SJCRH30 (cell line): ENCODE results near the gene ARHGEF12. TPM values are rescaled to one million over a fixed set of nuclear protein-coding genes. Genes with fewer than 3 reads are reported as not detected.

ENCODE experiments used
- DNase-seq, 2 experiments: peaks; one replicate each; pipeline ENCODE4 v3.0.0-alpha.2; 2015 to 2020
- H3K27ac ChIP-seq: fragments of 250-450 bp; sonication (Bioruptor Pico); 2 replicates; pipeline ENCODE4 v1.5.1; 2020; ENCODE audit warnings: mild to moderate bottlenecking, moderate library complexity
- H3K27me3 ChIP-seq: fragments of 250-450 bp; sonication (Bioruptor Pico); 2 replicates; pipeline ENCODE4 v1.5.1; 2020; ENCODE audit warnings: mild to moderate bottlenecking, moderate library complexity
- H3K36me3 ChIP-seq: fragments of 250-450 bp; sonication (Bioruptor Pico); 2 replicates; pipeline ENCODE4 v1.5.1; 2020; ENCODE audit warnings: mild to moderate bottlenecking, moderate library complexity
- H3K4me1 ChIP-seq: fragments of 250-450 bp; sonication (Bioruptor Pico); 2 replicates; pipeline ENCODE4 v1.5.1; 2020; ENCODE audit warnings: mild to moderate bottlenecking, moderate library complexity
- H3K4me3 ChIP-seq: fragments of 250-450 bp; sonication (Bioruptor Pico); 2 replicates; pipeline ENCODE4 v1.5.1; 2020; ENCODE audit warnings: mild to moderate bottlenecking, moderate library complexity
- H3K9me3 ChIP-seq: fragments of 250-450 bp; sonication (Bioruptor Pico); replicated peaks from 2 replicates; pipeline ENCODE4 v1.5.1; 2020; ENCODE audit warnings: mild to moderate bottlenecking, moderate library complexity
- total RNA-seq: library from RNA; depleted of rRNA; stranded (reverse); fragments of >200 nt; shearing (Covaris generic); gene quantifications from 2 replicates; pipeline ENCODE4 v1.2.3, GENCODE V29; 2014

Gene ARHGEF12
- total RNA-seq, 1 experiment from 2014 or later = 36.2 TPM

DNA sequence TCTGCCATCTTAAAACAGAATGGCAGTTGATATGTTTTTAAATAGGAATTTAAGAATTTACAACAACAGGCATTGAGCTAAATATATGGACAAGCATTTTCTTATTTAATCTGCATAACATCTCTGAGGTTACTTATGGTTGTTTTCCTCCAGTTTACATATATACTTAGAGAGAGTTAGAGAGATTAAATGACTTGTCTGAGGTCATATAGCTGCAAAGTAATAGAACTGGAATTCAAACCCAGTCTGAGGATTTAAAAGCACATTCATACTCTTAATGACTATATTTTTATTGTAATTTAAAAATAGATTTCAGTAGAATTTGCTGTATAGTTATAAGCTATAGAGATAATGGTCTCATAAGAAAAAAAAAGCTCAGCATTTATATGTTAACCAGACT is 93.9 kb downstream of the ARHGEF12 start:
- H3K4me3 ChIP-seq = no peak overlapping the region
- H3K27me3 ChIP-seq = no peaks in the 10 kb centered on the region
- no peaks in the 10 kb centered on the region for H3K9me3 ChIP-seq
- H3K4me1 ChIP-seq = peaks cover 10% of the 10 kb centered on the region
- H3K36me3 ChIP-seq = peaks cover 5% of the 10 kb centered on the region; the same call in 1 of the 2 replicates
- DNase-seq = no peak
- H3K27ac ChIP-seq = no peak overlapping the region

DNA sequence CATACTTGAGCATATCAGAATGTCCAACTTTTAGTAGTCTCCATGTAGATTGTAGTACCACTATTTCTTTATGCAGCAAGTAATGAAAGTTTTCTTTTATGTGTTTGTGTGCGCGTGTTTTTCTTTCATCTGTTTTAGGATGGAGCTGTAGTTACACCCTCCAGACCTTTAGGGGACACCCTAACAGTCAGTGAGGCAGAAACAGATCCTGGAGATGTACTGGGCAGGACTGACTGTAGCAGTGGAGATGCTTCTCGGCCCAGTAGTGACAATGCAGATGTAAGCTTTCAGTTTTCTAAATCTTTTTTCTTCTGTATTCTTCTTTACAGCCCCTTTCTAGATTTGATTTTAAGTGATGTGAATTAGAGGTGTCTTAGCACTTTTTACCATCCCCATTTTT is 95.4 kb downstream of the ARHGEF12 start:
- H3K36me3 ChIP-seq = peaks cover 5% of the 10 kb centered on the region; the same call in 1 of the 2 replicates
- peak overlapping the region; percentile 21 for H3K4me3 ChIP-seq
- peaks cover 10% of the 10 kb centered on the region for H3K4me1 ChIP-seq
- H3K9me3 ChIP-seq = no peaks in the 10 kb centered on the region
- H3K27me3 ChIP-seq = no peaks in the 10 kb centered on the region
- H3K27ac ChIP-seq = peak overlapping the region; percentile 74
- DNase-seq = peak; percentile 51 to 58

DNA sequence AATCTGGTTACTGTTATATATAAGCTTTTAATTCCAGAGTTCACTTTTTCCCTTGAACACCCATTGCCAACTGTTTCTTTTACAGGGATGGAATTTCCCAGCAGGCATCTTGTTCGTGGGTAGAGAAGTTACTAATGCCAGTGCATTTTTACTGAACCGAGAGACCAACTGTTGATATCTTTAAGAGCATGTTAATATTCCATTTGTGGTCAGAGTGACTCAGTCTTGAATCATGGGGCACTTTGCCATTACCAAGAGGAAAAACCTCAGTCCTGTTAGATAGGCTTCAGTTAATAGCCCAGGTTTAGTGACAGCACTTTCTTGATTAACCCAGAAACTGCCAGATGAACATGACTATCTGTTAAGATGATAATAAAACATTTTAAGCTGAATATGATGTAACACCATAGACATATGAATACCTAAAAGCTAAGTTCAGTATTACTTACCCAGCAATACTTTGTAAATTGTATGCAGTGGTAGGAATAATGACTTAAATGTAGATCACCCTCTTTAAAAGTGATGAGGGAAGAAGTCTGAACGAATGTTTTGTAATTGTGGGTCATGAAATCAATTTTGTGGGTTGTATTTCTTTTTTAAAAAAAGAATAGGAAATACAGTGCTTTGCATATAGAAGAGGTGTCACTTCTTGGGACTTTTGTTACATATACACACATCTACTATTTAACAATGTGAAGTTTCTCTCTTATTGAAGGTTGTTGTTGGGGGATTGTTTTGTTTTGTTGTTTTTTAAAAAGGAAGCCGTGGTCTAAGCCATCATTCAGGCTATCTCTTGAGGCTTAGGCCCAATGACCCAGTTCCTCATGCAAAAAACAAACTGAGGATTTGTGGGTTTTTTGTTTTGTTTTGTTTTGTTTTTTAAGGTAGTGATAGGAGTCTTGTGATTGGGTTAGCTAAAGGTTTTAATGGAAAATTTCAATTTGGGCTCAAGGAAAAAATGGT is 96.1 kb downstream of the ARHGEF12 start:
- peak overlapping the region; percentile 21 for H3K4me3 ChIP-seq
- H3K9me3 ChIP-seq = no peaks in the 10 kb centered on the region
- peak; percentile 58 to 84 for DNase-seq
- H3K36me3 ChIP-seq = peaks cover 5% of the 10 kb centered on the region; the same call in 1 of the 2 replicates
- peak overlapping the region; percentile 74 for H3K27ac ChIP-seq
- peaks cover 10% of the 10 kb centered on the region for H3K4me1 ChIP-seq
- H3K27me3 ChIP-seq = no peaks in the 10 kb centered on the region

DNA sequence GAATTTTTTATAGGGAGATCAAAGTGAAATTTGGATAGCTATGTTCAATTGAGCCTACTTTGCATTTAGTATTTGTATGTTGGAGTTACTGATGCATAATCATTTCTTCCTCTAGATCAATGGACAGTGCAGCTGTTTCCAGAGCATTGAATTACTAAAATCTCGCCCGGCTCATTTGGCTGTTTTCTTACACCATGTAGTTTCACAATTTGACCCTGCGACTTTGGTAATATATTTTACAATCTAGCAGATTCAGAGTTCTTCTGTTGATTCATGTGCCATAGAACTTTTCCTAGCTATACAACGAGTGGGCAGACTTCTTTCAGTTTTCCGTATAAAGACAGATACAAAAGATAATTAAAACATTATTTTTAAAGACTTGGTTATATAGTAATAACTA is 105.4 kb downstream of the ARHGEF12 start:
- Histone ChIP-seq H3K4me1 (no peaks in the 10 kb centered on the region), H3K9me3 (no peaks in the 10 kb centered on the region), H3K27me3 (no peaks in the 10 kb centered on the region), H3K36me3 (peaks cover 6% of the 10 kb centered on the region; the same call in 1 of the 2 replicates), H3K4me3 (no peak overlapping the region), H3K27ac (no peak overlapping the region)
- DNase-seq = no peak

DNA sequence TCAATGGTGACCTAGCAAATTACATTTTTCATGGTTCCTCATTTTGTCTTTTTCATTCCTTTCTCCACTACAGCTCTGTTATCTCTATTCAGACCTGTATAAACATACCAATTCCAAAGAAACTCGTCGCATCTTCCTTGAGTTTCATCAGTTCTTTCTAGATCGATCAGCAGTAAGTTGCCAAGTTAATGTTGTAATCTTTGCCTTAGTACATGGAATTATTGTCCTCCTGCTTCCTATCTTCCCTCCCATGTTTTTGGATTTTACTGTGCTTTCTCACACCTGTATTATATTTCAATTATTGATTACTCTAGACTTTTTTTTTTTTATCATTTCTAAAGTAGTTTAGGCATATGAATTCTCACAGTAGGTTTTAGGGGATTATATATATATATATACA is 105.8 kb downstream of the ARHGEF12 start:
- peaks cover 6% of the 10 kb centered on the region; the same call in 1 of the 2 replicates for H3K36me3 ChIP-seq
- H3K9me3 ChIP-seq = no peaks in the 10 kb centered on the region

DNA sequence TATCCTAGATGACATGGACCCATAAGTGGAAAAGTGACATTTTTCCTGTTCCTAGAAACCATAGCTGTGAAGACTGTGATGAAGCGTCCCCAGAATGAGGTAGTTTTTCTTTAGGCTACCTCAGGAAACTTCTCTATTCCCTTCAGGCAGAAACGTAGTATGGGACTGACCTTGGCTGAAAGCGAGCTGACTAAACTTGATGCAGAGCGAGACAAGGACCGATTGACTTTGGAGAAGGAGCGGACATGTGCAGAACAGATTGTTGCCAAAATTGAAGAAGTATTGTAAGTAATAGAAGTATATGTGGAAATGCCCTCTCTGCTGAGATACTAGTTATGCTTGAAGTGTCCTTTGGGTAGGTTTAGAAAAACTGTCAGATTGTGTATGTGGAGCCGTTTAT is 110.6 kb downstream of the ARHGEF12 start:
- H3K4me3 ChIP-seq = no peak overlapping the region
- H3K4me1 ChIP-seq = no peaks in the 10 kb centered on the region
- H3K27me3 ChIP-seq = no peaks in the 10 kb centered on the region
- H3K9me3 ChIP-seq = no peaks in the 10 kb centered on the region
- no peak overlapping the region for H3K27ac ChIP-seq
- peaks cover 16% of the 10 kb centered on the region for H3K36me3 ChIP-seq
- DNase-seq = no peak

More for the DNA sequence above, 105.8 kb downstream of the ARHGEF12 start:
- Histone ChIP-seq H3K4me1 (no peaks in the 10 kb centered on the region), H3K27ac (no peak overlapping the region), H3K4me3 (no peak overlapping the region), H3K27me3 (no peaks in the 10 kb centered on the region)
- no peak for DNase-seq

DNA sequence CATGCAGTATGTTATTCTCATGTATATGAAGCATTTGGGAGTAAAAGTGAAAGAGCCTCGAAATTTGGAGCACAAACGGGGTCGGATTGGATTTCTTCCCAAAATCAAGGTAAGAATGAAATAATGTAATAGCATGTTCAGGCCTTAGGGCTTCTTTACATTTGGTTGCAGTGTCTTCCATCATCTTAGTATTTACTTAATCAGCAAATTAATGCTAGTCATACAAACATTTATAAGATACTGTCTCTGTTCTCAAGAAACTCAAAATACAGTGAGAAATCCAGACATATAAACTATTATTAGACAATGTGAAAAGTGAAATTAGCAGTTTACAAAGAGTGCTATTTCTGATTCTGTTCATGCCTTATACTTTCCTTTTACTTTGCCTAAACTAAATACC is 112.0 kb downstream of the ARHGEF12 start:
- Histone ChIP-seq H3K9me3 (no peaks in the 10 kb centered on the region), H3K4me3 (no peak overlapping the region), H3K36me3 (peaks cover 24% of the 10 kb centered on the region), H3K27me3 (no peaks in the 10 kb centered on the region), H3K27ac (no peak overlapping the region), H3K4me1 (no peaks in the 10 kb centered on the region)
- DNase-seq = no peak

DNA sequence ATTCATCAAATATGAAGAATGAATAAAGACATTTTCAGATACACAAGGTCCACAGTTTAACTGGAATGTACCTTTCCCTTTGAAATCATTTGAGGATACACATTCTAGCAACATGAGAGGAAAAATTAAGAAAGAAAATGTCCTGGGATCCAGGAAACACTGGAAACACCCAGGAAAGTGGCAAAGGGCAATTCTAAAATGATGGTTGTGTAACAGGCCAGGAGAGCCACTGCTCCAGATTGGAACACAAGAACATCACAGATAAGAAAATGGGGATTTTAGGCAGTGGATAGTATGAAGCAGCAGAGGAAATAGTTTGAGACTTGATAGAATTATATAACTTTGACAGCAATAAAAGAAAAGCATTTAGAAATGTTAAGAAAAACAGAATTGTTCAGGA is 119.3 kb downstream of the ARHGEF12 start:
- peaks cover 36% of the 10 kb centered on the region for H3K36me3 ChIP-seq
- H3K27ac ChIP-seq = no peak overlapping the region
- no peaks in the 10 kb centered on the region for H3K27me3 ChIP-seq
- H3K4me1 ChIP-seq = no peaks in the 10 kb centered on the region
- DNase-seq = no peak
- no peak overlapping the region for H3K4me3 ChIP-seq
- no peaks in the 10 kb centered on the region for H3K9me3 ChIP-seq

DNA sequence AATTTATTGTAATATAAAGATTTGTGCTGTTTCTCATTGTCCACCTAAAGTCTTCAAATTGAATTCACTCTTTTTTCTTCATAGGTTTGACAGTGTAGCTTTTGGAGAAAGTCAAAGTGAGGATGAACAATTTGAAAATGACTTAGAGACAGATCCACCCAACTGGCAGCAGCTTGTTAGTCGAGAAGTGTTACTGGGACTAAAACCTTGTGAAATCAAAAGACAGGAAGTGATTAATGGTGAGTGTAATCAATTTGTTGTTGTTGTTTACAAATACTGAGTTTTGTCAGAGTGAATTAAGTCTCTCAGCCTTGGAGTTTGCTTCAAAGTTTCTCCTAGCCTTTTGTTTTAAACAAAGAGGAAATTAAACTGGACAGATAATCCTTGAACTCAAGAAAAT is 121.8 kb downstream of the ARHGEF12 start:
- Histone ChIP-seq H3K36me3 (peaks cover 34% of the 10 kb centered on the region), H3K4me3 (no peak overlapping the region), H3K27me3 (no peaks in the 10 kb centered on the region), H3K4me1 (no peaks in the 10 kb centered on the region), H3K9me3 (no peaks in the 10 kb centered on the region), H3K27ac (no peak overlapping the region)
- no peak for DNase-seq

DNA sequence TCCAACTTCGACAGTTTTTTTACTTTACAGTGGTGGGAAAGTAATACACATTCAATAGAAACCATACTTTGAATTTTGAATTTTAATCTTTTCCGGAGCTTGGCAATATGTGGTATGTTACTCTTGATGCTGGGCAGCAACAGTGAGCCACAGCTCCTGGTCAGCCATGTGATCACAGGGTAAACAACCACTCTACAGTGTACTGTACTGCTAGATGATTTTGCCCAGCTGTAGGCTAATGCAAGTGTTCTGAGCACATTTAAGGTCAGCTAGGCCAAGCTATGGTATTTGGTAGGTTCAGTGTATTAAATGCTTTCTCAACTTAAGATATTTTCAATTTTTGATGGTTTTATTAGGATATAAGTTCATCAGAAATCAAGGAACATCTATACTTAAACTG is 126.6 kb downstream of the ARHGEF12 start:
- no peaks in the 10 kb centered on the region for H3K9me3 ChIP-seq
- no peaks in the 10 kb centered on the region for H3K27me3 ChIP-seq
- no peaks in the 10 kb centered on the region for H3K4me1 ChIP-seq
- H3K4me3 ChIP-seq = no peak overlapping the region
- no peak overlapping the region for H3K27ac ChIP-seq
- peaks cover 19% of the 10 kb centered on the region for H3K36me3 ChIP-seq
- no peak for DNase-seq

DNA sequence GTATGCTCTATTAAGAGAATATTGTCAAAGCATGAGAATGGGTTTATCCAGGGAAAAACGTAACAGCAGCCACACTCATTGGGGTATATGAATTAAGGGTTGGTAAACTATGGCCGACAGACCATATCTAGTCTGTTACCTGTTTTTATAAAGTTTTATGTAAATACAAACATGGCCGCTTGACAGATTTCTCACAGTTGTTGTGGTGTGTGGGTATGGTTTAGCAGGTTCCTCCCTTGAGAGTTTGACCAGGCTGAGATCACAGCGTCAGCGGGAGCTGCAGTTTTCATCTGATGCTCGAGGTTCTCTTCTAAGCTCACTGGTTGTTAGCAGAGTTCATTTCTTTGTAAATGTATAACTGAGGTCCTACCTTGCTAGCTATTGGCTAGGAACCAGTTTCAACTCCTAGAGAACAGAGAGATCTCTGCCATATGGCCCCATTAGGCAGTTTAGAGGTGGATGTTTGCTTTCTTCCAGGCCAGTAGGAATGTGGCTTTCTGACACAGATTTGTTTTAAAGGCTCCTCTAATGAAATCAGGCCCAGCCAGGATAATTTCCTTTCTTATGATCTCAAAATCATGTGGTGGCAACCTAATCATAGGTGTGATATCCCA is 129.8 kb downstream of the ARHGEF12 start:
- H3K36me3 ChIP-seq = peaks cover 11% of the 10 kb centered on the region
- no peak overlapping the region for H3K27ac ChIP-seq
- H3K4me1 ChIP-seq = no peaks in the 10 kb centered on the region
- no peak for DNase-seq
- no peak overlapping the region for H3K4me3 ChIP-seq
- H3K27me3 ChIP-seq = no peaks in the 10 kb centered on the region
- no peaks in the 10 kb centered on the region for H3K9me3 ChIP-seq

DNA sequence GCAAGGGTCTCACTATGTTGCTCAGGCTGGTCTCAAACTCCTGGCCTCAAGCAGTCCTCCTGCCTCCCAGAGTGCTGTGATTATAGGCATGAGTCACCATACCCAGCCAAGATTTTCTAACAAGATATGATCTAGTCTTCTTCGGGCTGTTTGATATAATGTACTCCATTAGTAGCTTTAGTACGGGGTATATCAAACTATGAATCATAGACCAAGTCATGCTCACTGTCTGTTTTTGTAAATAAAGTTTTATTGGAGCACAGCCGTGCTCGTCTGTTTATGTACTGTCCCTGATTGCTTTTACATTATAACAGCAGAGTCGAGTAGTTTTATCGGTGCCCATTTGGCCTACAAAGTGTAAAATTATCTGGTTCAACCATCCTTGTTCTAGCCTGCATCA is 131.4 kb downstream of the ARHGEF12 start:
- H3K27me3 ChIP-seq = no peaks in the 10 kb centered on the region
- H3K4me1 ChIP-seq = no peaks in the 10 kb centered on the region
- DNase-seq = no peak
- peaks cover 9% of the 10 kb centered on the region; the same call in 1 of the 2 replicates for H3K36me3 ChIP-seq
- no peaks in the 10 kb centered on the region for H3K9me3 ChIP-seq
- H3K27ac ChIP-seq = no peak overlapping the region
- no peak overlapping the region for H3K4me3 ChIP-seq

DNA sequence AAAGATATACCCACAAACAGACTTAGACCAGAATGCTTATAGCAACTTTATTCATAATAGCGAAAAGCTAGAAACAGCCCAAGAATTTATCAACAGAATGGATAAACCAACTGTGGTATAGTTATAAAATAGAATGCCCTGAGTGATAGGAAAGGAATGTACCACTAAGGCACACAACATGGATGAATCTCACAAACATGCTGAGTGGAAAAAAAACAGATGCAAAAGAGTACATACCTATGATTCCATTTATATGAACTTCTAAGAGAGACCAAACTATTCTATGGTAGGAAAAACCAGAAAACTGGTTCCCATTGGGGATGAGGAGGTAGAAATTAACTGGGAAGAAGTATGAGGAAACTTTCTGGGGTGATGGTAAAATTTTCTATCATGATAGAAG is 134.9 kb downstream of the ARHGEF12 start:
- Histone ChIP-seq H3K9me3 (no peaks in the 10 kb centered on the region), H3K27ac (no peak overlapping the region), H3K4me1 (no peaks in the 10 kb centered on the region), H3K36me3 (0 out of 2 replicates have a peak, but pooled peaks cover 9% of the 10 kb centered on the region), H3K27me3 (no peaks in the 10 kb centered on the region), H3K4me3 (no peak overlapping the region)
- no peak for DNase-seq

DNA sequence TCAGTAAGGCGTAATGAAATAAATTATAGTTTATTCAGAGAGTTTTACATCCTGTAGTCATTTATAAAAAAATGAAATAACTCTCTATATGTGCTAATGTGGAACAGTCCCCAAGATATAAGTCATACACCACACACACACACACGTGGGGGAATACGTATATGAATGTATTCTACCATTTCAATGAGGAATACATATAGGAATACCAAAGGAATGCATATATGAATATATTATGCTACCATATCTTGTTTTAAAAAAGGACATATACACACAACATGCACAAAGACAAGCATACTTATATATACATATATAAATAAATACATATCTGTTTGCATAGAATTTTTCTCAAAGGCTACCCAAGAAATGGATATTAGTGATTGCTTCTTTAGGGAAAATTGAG is 135.8 kb downstream of the ARHGEF12 start:
- Histone ChIP-seq H3K27me3 (no peaks in the 10 kb centered on the region), H3K4me1 (no peaks in the 10 kb centered on the region), H3K27ac (no peak overlapping the region), H3K9me3 (no peaks in the 10 kb centered on the region), H3K36me3 (0 out of 2 replicates have a peak, but pooled peaks cover 4% of the 10 kb centered on the region), H3K4me3 (no peak overlapping the region)
- no peak for DNase-seq

DNA sequence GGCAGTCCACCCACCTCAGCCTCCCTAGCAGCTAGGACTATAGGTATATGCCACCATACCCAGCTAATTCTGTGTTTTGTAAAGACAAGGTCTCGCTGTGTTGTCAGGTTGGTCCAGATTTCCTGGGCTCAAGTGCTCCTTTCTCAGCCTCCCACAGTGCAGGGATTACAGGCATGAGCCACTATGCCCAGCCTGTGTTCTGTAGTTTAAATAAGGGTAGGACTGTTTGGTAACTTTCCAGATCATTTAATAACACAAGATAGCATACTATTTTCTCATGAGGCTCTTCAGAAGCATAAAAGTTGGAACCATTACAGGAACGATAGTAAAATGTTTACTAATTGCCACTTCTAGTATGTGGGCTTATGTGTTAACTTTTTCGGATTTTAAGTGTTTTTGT is 137.3 kb downstream of the ARHGEF12 start:
- H3K36me3 ChIP-seq = peaks cover 5% of the 10 kb centered on the region; the same call in 1 of the 2 replicates
- no peak for DNase-seq
- H3K4me1 ChIP-seq = no peaks in the 10 kb centered on the region
- H3K9me3 ChIP-seq = no peaks in the 10 kb centered on the region
- H3K4me3 ChIP-seq = no peak overlapping the region
- H3K27me3 ChIP-seq = no peaks in the 10 kb centered on the region
- no peak overlapping the region for H3K27ac ChIP-seq
